Measurements from ENCODE around the gene KIRREL2. TPM values are rescaled to one million over a fixed set of nuclear protein-coding genes. Genes with fewer than 3 reads are reported as not detected.

KIRREL2 gene
- total and polyA plus RNA-seq, 2 of the 8 experiments (the other 6 are each of a cell fraction or from before 2014, with no cell fraction given): 2.4 to 4.6 TPM

DNA sequence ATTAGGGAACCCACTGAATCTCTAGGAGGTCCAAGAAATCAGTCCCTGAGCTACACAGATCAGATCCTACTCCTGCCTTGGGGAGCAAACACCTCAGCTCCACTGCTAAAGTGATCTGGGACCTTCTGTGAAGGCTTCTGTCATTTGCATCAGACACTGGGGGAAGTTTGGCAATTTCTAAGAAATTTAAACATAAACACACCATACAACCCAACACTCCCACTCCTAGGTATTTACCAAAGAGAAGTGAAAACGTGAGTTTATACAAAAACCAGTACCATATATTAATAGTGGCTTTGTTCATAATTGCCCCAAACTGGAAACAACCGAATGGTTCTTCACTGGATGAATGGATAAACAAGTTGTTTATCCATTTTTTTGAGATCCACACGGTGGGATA lies 58.7 kb downstream of the KIRREL2 start:
- H3K23ac ChIP-seq (ENCODE audit: insufficient read length): no peak overlapping the region
- H3K4me3 ChIP-seq (ENCODE audit: extremely low read depth in 1 of 4, insufficient read depth in 2 of 4, low read depth in 3 of 4, low read length in 4 of 4): no peak overlapping the region
- H3K14ac ChIP-seq (ENCODE audit: insufficient read length): no peak overlapping the region
- no peak overlapping the region for H2BK120ac ChIP-seq (replicated peaks; ENCODE audit: low read depth, low read length)
- no peaks in the 10 kb centered on the region for H3K36me3 ChIP-seq (ENCODE audit: control insufficient read depth in 2 of 4, insufficient read depth in 4 of 4, low read length in 3 of 4)
- H4K8ac ChIP-seq (ENCODE audit: extremely low read depth, insufficient read depth, low read length): no peak overlapping the region
- H4K91ac ChIP-seq (replicated peaks; ENCODE audit: insufficient read length, low read length): no peak overlapping the region
- H2BK12ac ChIP-seq (ENCODE audit: low read depth, low read length): no peak overlapping the region
- 80% methylated on average over 3 of the region's 3 CpGs; no CpG with 5 or more reads in 1 of the 2 experiments for WGBS, 2 experiments (ENCODE audit: extremely low coverage in 1 of 2, insufficient coverage in 1 of 2, insufficient read length in 1 of 2, insufficient replicate concordance in 2 of 2, low coverage in 1 of 2, low lambda C conversion rate in 2 of 2, missing lambda C conversion rate in 1 of 2)
- no peaks in the 10 kb centered on the region for H3K79me1 ChIP-seq (ENCODE audit: low read depth, low read length)
- H2AFZ ChIP-seq (ENCODE audit: low read length): no peak overlapping the region
- FAIRE-seq (no peak), DNase-seq (ENCODE audit: low read depth in 1 of 2, low spot score in 2 of 2) (no peak)
- ChIA-PET POLR2A (ENCODE audit: partially characterized antibody) (no interaction called here), CTCF (ENCODE audit: partially characterized antibody) (interaction anchor here (1.0 to 4.4 kb wide), 4 partner anchors 10 to 119 kb away, joined by 3 to 13 read pairs (median 4); no protein-coding TSS in a partner anchor)
- H2AK5ac ChIP-seq (ENCODE audit: low read depth, low read length): no peak overlapping the region
- H3K56ac ChIP-seq (replicated peaks; ENCODE audit: insufficient read length, low read depth, low read length): no peak overlapping the region
- H2BK5ac ChIP-seq (ENCODE audit: low read depth, low read length): no peak overlapping the region
- H3K9me3 ChIP-seq (ENCODE audit: insufficient read depth in 2 of 2, low read depth in 1 of 2, low read length in 1 of 2): no peaks in the 10 kb centered on the region
- no peaks in the 10 kb centered on the region for H3K79me2 ChIP-seq (ENCODE audit: control insufficient read depth in 1 of 2, insufficient read depth in 2 of 2, low read length in 2 of 2)
- no peaks in the 10 kb centered on the region for H3K23me2 ChIP-seq (ENCODE audit: low read depth, low read length)
- no peak overlapping the region for H2BK20ac ChIP-seq (ENCODE audit: low read length)
- H3K4me2 ChIP-seq (ENCODE audit: insufficient read depth in 1 of 2, low read depth in 2 of 2, low read length in 2 of 2): no peak overlapping the region
- H3K4me1 ChIP-seq (replicated peaks in 1 of 4; ENCODE audit: control insufficient read depth in 3 of 4, insufficient read depth in 4 of 4, low read length in 3 of 4): no peaks in the 10 kb centered on the region
- no peak overlapping the region for H2BK15ac ChIP-seq (ENCODE audit: low read length)
- no peak overlapping the region for H4K5ac ChIP-seq (ENCODE audit: insufficient read length, low read depth, low read length)
- no peak overlapping the region for H3K18ac ChIP-seq (ENCODE audit: extremely low read depth, low read length)
- H3K9ac ChIP-seq (replicated peaks in 1 of 4; ENCODE audit: extremely low read depth in 1 of 4, low read depth in 3 of 4, low read length in 3 of 4): no peak overlapping the region
- H3K27me3 ChIP-seq (replicated peaks in 1 of 4; ENCODE audit: control insufficient read depth in 3 of 4, extremely low read depth in 1 of 4, insufficient read depth in 3 of 4, low read length in 3 of 4): no peaks in the 10 kb centered on the region
- H4K20me1 ChIP-seq (replicated peaks in 1 of 2; ENCODE audit: control insufficient read depth in 1 of 2, insufficient read depth in 2 of 2, low read length in 2 of 2): no peaks in the 10 kb centered on the region
- H3K27ac ChIP-seq (ENCODE audit: low read depth, low read length): no peak overlapping the region
- no peak overlapping the region for H3K4ac ChIP-seq (replicated peaks; ENCODE audit: insufficient read length, low read depth, low read length)
- TF ChIP-seq SP1 (IDR thresholded peaks at IDR 0.05; ENCODE audit: low read depth, low read length) (no peak), HDAC2 (IDR thresholded peaks at IDR 0.05; ENCODE audit: borderline replicate concordance in 1 of 2, low read depth in 2 of 2, low read length in 2 of 2) (no peak), CBX8 (IDR thresholded peaks at IDR 0.05; ENCODE audit: borderline replicate concordance, low read depth, low read length) (no peak), ZNF274 (IDR thresholded peaks at IDR 0.05; ENCODE audit: borderline replicate concordance, extremely low read depth, low read length) (no peak), CTBP2 (IDR thresholded peaks at IDR 0.05; ENCODE audit: borderline replicate concordance, insufficient read depth, insufficient read length, low read length) (no peak), NANOG (IDR thresholded peaks at IDR 0.05; ENCODE audit: insufficient read depth, low read depth, low read length, poor library complexity, severe bottlenecking) (no peak), BCL11A (IDR thresholded peaks at IDR 0.05; ENCODE audit: low read depth in 2 of 2, low read length in 2 of 2) (no peak), SP2 (IDR thresholded peaks at IDR 0.05; ENCODE audit: low read length) (no peak), SAP30 (IDR thresholded peaks at IDR 0.05; ENCODE audit: insufficient read depth, insufficient replicate concordance, low read length) (no peak), JUN (IDR thresholded peaks at IDR 0.05; ENCODE audit: low read depth, low read length) (no peak)
- TF ChIP-seq, protein P1, sequence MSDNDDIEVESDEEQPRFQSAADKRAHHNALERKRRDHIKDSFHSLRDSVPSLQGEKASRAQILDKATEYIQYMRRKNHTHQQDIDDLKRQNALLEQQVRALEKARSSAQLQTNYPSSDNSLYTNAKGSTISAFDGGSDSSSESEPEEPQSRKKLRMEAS (IDR thresholded peaks at IDR 0.05): no peak
- TF ChIP-seq, protein P2, sequence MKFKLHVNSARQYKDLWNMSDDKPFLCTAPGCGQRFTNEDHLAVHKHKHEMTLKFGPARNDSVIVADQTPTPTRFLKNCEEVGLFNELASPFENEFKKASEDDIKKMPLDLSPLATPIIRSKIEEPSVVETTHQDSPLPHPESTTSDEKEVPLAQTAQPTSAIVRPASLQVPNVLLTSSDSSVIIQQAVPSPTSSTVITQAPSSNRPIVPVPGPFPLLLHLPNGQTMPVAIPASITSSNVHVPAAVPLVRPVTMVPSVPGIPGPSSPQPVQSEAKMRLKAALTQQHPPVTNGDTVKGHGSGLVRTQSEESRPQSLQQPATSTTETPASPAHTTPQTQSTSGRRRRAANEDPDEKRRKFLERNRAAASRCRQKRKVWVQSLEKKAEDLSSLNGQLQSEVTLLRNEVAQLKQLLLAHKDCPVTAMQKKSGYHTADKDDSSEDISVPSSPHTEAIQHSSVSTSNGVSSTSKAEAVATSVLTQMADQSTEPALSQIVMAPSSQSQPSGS (IDR thresholded peaks at IDR 0.05; ENCODE audit: low read length): no peak

Measured in H1 (cell line).